ENCODE measurements around the gene UBE2K.
"Not testable (repeated sequence)": the region's sequence is repeated elsewhere in the genome, so short reads cannot be mapped to it uniquely, and the experiment has no call there.

UBE2K gene

GRCh38 chr4:39813033-39813432, 115.1 kb downstream of the UBE2K start:
- DNase-seq: not testable (repeated sequence)

DNA sequence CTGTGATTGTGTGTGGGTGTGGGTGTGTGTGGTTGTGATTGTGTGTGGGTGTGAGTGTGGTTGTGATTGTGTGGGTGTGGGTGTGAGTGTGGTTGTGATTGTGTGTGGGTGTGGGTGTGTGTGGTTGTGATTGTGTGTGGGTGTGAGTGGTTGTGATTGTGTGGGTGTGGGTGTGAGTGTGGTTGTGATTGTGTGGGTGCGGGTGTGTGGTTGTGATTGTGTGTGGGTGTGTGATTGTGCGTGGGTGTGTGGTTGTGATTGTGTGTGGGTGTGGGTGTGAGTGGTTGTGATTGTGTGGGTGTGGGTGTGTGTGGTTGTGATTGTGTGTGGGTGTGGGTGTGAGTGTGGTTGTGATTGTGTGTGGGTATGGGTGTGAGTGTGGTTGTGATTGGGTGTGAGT, 115.8 kb downstream of the UBE2K start:
- not testable (repeated sequence) for DNase-seq

DNA sequence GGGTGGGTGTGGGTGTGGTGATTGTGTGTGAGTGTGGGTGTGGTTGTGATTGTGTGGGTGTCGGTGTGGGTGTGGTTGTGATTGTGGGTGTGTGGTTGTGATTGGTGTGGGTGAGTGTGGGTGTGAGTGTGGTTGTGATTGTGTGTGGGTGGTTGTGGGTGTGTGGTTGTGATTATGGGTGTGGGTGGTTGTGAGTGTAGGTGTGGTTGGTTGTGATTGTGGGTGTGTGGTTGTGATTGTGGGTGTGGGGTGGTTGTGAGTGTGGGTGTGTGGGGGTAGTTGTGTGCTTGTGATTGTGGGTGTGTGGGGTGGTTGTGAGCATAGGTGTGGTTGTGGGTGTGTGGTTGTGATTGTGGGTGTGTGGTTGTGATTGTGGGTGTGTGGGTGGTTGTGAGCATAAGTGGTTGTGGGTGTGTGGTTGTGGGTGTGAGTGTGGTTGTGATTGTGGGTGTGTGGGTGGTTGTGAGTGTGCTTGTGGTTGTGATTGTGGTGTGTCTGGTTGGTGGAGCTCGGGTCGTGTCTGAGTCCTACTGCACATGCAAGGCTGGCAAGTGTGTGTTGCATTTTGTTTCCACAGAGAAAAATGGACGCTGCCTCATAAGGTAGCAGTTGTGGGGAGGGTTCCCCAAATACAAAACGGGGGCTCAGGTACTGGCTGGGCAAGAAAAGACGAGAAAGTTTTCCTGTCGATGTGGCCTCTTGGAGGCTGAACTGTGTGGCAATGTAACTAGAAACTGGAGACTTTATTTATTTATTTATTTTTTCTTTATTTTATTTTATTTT, 116.7 kb downstream of the UBE2K start:
- DNase-seq: no peak

DNA sequence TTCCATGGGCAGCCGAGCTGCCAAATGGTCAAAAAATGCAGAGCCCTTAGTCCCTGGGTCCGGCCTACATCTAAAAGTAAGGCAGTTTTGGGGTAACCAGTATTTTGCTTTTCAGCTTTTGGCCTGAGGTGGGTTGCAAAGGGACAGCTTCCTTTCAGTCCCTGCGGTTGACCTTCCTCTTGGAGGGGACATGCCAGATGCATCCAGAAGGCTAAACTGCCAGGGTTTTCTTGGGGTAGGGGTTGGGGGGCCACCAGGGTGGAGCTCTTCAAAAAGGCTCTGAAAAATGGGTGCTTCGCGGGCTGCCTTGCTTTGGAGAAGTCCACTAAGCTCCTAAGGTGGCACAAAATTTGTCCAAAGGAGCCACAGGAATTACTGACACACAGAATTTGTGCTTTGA, 120.7 kb downstream of the UBE2K start:
- DNase-seq: no peak

- DNase-seq: no peak
Observed at GRCh38 chr4:39820186-39820585, 122.2 kb downstream of the UBE2K start.

GRCh38 chr4:39821951-39822350, 124.0 kb downstream of the UBE2K start:
- DNase-seq: no peak

DNA sequence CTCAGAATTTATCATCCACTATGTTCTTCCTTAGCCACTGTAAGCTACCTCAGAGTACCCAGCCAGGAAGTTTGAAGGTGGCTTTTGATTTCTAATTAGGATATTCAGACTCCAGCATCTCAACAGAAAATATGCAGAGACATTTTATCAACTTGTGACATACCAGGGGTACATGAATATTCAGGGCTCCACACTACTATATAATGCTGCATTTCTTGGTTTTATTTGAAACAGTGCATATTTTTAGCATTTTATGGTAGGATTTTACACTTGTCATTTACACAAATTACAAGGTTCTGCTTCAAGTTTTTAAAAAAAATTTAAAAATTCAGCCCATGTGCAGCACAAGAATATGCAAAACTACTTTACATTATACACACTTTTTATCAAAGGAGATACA, 124.7 kb downstream of the UBE2K start:
- DNase-seq: no peak

GRCh38 chr4:39823191-39823590, 125.3 kb downstream of the UBE2K start:
- DNase-seq: no peak

DNA sequence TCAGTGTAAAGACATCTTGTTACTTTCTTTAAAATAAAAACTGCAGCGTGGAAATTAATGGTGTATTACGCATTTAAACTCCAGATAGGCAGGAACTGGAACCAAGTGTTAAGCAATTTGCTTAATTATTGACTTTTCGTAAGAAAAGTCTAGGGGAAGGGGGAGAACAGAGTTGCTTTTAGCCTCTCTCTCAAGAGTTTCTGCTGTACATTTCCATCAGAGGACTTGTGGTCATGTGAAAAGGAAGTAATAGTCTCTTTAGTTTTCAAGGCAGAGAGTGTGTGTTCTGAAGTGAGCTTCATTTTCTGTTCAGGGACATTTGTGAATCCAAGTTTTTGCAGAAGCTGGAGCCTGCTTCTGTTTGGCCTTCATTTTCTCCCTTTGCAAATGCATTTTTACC, 127.2 kb downstream of the UBE2K start:
- DNase-seq: no peak

GRCh38 chr4:39825741-39826231, 127.8 kb downstream of the UBE2K start:
- DNase-seq: no peak

All from NCI-H446 treated with DMSO at 0.1 percent for 48 hours (cell line).